ENCODE measurements around the gene SEC16A.
A peak's percentile ranks its signal among the peaks of the same experiment; 100 is the strongest.

Gene SEC16A

GRCh38 chr9:136499935-136500910 is 17.4 kb upstream of the SEC16A start:
- DNase-seq = no peak

GRCh38 chr9:136499071-136499934 is 16.5 kb upstream of the SEC16A start:
- DNase-seq = no peak

GRCh38 chr9:136497916-136498695 is 15.3 kb upstream of the SEC16A start:
- no peak for DNase-seq

GRCh38 chr9:136496801-136497620 is 14.2 kb upstream of the SEC16A start:
- DNase-seq = no peak

- no peak for DNase-seq
These were observed 13.3 kb upstream of the SEC16A start for GRCh38 chr9:136496181-136496580.

- no peak for DNase-seq
These were observed 12.5 kb upstream of the SEC16A start for GRCh38 chr9:136495238-136495800.

GRCh38 chr9:136494531-136495215 is 11.8 kb upstream of the SEC16A start:
- DNase-seq = no peak

GRCh38 chr9:136494012-136494411 is 11.2 kb upstream of the SEC16A start:
- DNase-seq = no peak

GRCh38 chr9:136493567-136493971 is 10.7 kb upstream of the SEC16A start:
- no peak for DNase-seq

- DNase-seq = no peak
These were observed 10.2 kb upstream of the SEC16A start for GRCh38 chr9:136492978-136493522.

- no peak for DNase-seq
These were observed 6.9 kb upstream of the SEC16A start for GRCh38 chr9:136489731-136490130.

GRCh38 chr9:136488247-136489214 is 5.7 kb upstream of the SEC16A start:
- DNase-seq = peak; percentile 2

- no peak for DNase-seq
These were observed 4.8 kb upstream of the SEC16A start for GRCh38 chr9:136487672-136488071.

GRCh38 chr9:136486823-136487620 is 4.2 kb upstream of the SEC16A start:
- DNase-seq = no peak

- no peak for DNase-seq
These were observed 3.3 kb upstream of the SEC16A start for GRCh38 chr9:136486131-136486530.

- peak; percentile 15 for DNase-seq
These were observed 2.5 kb upstream of the SEC16A start for GRCh38 chr9:136485049-136486045.
